A549 (cell line): ENCODE data around the gene VAMP5. TPM values are rescaled to one million over a fixed set of nuclear protein-coding genes. Genes with fewer than 3 reads are reported as not detected.

ENCODE experiments used
- ATAC-seq, 2 experiments: fragments of 200-7000 bp in 1 of 2; fragments of >200 bp in 1 of 2; cut with Nextera tagmentation in 1 of 2; cut with Tn5 transposase in 1 of 2; 3 replicates each; pipeline versions ENCODE4 v1.8.0 to v1.9.1; 2018 to 2020; ENCODE audit warnings: mild to moderate bottlenecking in 1 of 2, moderate library complexity in 1 of 2
- CTCF ChIA-PET: fragments of 300-600 bp; sonication (Branson Sonifier 250); formaldehyde crosslinking; extraction: SDS; loops from one replicate; lab custom pipeline; 2021; ENCODE audit warnings: antibody characterized with exemption, inconsistent platforms; lab: Yijun Ruan, JAX
- POLR2A ChIA-PET: fragments of 350-600 bp; formaldehyde crosslinking; extraction: SDS; loops from one replicate; lab custom pipeline; 2021; ENCODE audit warnings: antibody characterized with exemption, inconsistent platforms; lab: Yijun Ruan, JAX
- DNase-seq, 2 experiments: peaks; one replicate each; pipeline versions ENCODE4 v3.0.0 to v3.0.0-alpha.2; 2011 to 2016; ENCODE audit warnings: low read depth in 1 of 2, low spot score in 1 of 2
- FAIRE-seq: peaks from 2 replicates; lab custom pipeline; 2011; peaks lifted over from hg19 to GRCh38; lab: Jason Lieb, UNC
- H3K27ac ChIP-seq, 2 experiments: fragments of >200 bp; sonication (Bioruptor Twin); formaldehyde crosslinking; 3 replicates each; pipeline ENCODE4 v1.5.1; 2016 to 2017
- H3K4me1 ChIP-seq: fragments of >200 bp; sonication (Bioruptor Twin); formaldehyde crosslinking; 3 replicates; pipeline ENCODE4 v1.6.1; 2016
- H3K4me2 ChIP-seq: fragments of >200 bp; sonication (Bioruptor Twin); formaldehyde crosslinking; 3 replicates; pipeline ENCODE4 v1.6.1; 2016
- H3K4me3 ChIP-seq: fragments of >200 bp; sonication (Bioruptor Twin); formaldehyde crosslinking; 3 replicates; pipeline ENCODE4 v1.5.1; 2016
- H3K9me3 ChIP-seq: fragments of >200 bp; sonication (Bioruptor Twin); formaldehyde crosslinking; 3 replicates; pipeline ENCODE4 v1.6.1; 2016
- CHD4 ChIP-seq: fragments of 200-600 bp; sonication (generic); IDR thresholded peaks from 2 replicates; pipeline ENCODE4 v1.6.1; 2016; ENCODE audit warnings: antibody characterized with exemption, mild to moderate bottlenecking, borderline replicate concordance
- EHF ChIP-seq: fragments of 250-450 bp; sonication (Bioruptor Pico); IDR thresholded peaks from 2 replicates; pipeline ENCODE4 v1.5.0; 2020; ENCODE audit warnings: mild to moderate bottlenecking
- EP300 ChIP-seq, 2 experiments: fragments of >200 bp; sonication (Bioruptor Twin); formaldehyde crosslinking; IDR thresholded peaks; 2 replicates in 1 of 2; 3 replicates in 1 of 2; pipeline ENCODE4 v1.6.1; 2016 to 2017
- ESRRA ChIP-seq: fragments of 150-350 bp; IDR thresholded peaks from 2 replicates; pipeline ENCODE4 v1.6.1; 2014; ENCODE audit warnings: mild to moderate bottlenecking, low read length, borderline replicate concordance
- FOSB ChIP-seq: fragments of 250-450 bp; sonication (Bioruptor Pico); IDR thresholded peaks from 2 replicates; pipeline ENCODE4 v1.5.0; 2020; ENCODE audit warnings: mild to moderate bottlenecking, moderate library complexity
- FOXS1 ChIP-seq: fragments of 250-450 bp; sonication (Bioruptor Pico); IDR thresholded peaks from 2 replicates; pipeline ENCODE4 v1.5.0; 2020; ENCODE audit warnings: mild to moderate bottlenecking, moderate library complexity
- HOXA7 ChIP-seq: fragments of 250-450 bp; sonication (Bioruptor Pico); IDR thresholded peaks from 2 replicates; pipeline ENCODE4 v1.5.0; 2020; ENCODE audit warnings: mild to moderate bottlenecking, moderate library complexity
- MYC ChIP-seq: IDR thresholded peaks from 2 replicates; pipeline ENCODE4 v1.6.1; 2012; ENCODE audit warnings: mild to moderate bottlenecking, inconsistent platforms, low read length, improper control_type of control experiment, borderline replicate concordance
- NFE2L2 ChIP-seq: fragments of 150-350 bp; conservative IDR thresholded peaks from 2 replicates; pipeline ENCODE4 v1.6.1; 2014; ENCODE audit warnings: low read length
- NPAS2 ChIP-seq: fragments of 250-450 bp; sonication (Bioruptor Pico); IDR thresholded peaks from 2 replicates; pipeline ENCODE4 v1.8.0; 2022; ENCODE audit warnings: mild to moderate bottlenecking, moderate library complexity, borderline replicate concordance
- POLR2A ChIP-seq: IDR thresholded peaks from 2 replicates; pipeline ENCODE4 v1.6.1; 2012; ENCODE audit warnings: mild to moderate bottlenecking, low read length
- RAD21 ChIP-seq, 2 experiments: fragments of >200 bp in 1 of 2; sonication (Bioruptor Twin) in 1 of 2; formaldehyde crosslinking in 1 of 2; IDR thresholded peaks in 1 of 2; conservative IDR thresholded peaks in 1 of 2; 2 replicates in 1 of 2; 3 replicates in 1 of 2; pipeline ENCODE4 v1.6.1; 2012 to 2018; ENCODE audit warnings: inconsistent platforms in 1 of 2
- RFX5 ChIP-seq: fragments of 450-650 bp; IDR thresholded peaks from 2 replicates; pipeline ENCODE4 v1.7.1; 2014; ENCODE audit warnings: antibody characterized with exemption, mild to moderate bottlenecking, moderate library complexity
- SMC3 ChIP-seq: fragments of >200 bp; sonication (Bioruptor Twin); formaldehyde crosslinking; IDR thresholded peaks from 3 replicates; pipeline ENCODE4 v1.6.1; 2018; ENCODE audit warnings: inconsistent platforms
- WGBS: methylation state at CpG from one replicate; pipeline ENCODE4 v1.1.6; 2017; ENCODE audit errors: missing lambda C conversion rate; 5-methylcytosine and 5-hydroxymethylcytosine counted together
- polyA plus RNA-seq, 4 experiments: library from polyadenylated mRNA; depleted of rRNA in 3 of 4; stranded (reverse); fragments of >200 nt; fragmentation: RNase III in 1 of 4; extraction: RNeasy Plus Mini Kit Qiagen cat#74134 plus additional on column Dnase treatment in 1 of 4; gene quantifications; 2 replicates in 3 of 4; 3 replicates in 1 of 4; pipeline ENCODE4 v1.2.3, GENCODE V29; 2011 to 2017
- TF ChIP-seq, protein P1 (sequence below): fragments of >200 bp; sonication (Bioruptor Twin); formaldehyde crosslinking; IDR thresholded peaks from 2 replicates; pipeline ENCODE4 v1.6.1; 2016
- TF ChIP-seq, protein P2 (sequence below): fragments of 200-600 bp; sonication (generic); IDR thresholded peaks from 2 replicates; pipeline ENCODE4 v1.6.1; 2016; ENCODE audit warnings: antibody characterized with exemption, mild to moderate bottlenecking, moderate library complexity
- TF ChIP-seq, protein P3 (sequence below): fragments of 250-450 bp; sonication (Bioruptor Pico); IDR thresholded peaks from 2 replicates; pipeline ENCODE4 v1.5.0; 2021; ENCODE audit warnings: mild to moderate bottlenecking, moderate library complexity, borderline replicate concordance
- TF ChIP-seq, protein P4 (sequence below): fragments of >200 bp; sonication (Bioruptor Twin); formaldehyde crosslinking; IDR thresholded peaks from 3 replicates; pipeline ENCODE4 v1.5.1; 2016
- TF ChIP-seq, protein P5 (sequence below): fragments of 250-450 bp; sonication (Bioruptor Pico); IDR thresholded peaks from 2 replicates; pipeline ENCODE4 v1.5.0; 2020; ENCODE audit warnings: low read depth, mild to moderate bottlenecking, moderate library complexity

VAMP5 gene
- polyA plus RNA-seq, 2 of the 4 experiments (the other 2 are of a cell fraction) = 0.16 TPM; not detected in 1

DNA sequence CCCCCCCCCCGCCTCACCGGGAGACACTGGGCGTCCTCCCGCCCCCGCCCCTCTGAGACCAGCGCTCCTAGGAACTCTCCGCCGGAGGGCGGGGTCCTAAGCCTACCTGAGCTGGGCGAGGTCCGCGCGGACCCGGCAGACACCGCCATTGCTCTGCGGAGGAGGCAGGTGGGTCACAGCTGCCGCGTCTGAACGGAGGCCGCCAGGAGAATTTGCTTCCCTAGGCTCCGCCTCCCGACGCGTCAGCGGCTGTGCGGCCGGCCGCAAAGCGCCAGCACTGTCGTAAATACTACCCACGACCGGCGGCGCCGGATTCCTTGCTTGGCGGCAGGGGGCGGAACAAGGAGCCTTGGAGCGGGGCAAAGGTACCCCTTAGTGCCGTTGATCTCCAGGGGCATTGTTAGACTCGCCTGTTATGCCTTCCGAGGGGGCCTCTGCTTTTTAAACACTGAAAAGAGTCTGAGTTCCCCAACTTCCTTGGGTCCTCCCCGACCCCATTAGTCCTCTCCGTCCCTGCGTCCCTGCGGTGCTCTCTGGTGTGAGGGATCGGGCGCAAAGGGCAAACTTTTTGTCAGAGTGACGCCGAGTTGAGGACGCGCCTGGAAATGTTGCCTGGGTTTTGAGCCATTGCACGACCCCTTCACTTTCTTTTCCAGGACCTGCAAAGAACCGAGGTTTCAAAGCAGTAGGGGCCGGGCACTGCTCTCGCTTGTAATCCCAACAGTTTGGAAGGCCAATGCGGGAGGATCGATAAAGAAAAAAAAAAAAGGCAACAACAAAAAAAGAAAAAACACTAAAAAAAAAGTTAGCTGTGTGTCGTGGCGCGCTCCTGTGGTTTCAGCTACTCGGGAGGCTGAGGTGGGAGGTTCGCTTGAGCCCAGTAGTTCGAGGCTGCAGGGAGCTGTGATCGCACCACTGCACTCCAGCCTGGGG is 22.7 kb upstream of the VAMP5 start, which contains the start of gene GGCX (continued):
- TF ChIP-seq RFX5 = 0 out of 2 replicates have a peak, but pooled peaks have one; percentile 29
- peak; percentile 88 for TF ChIP-seq POLR2A
- TF ChIP-seq, all 56 proteins: peak for 13

DNA sequence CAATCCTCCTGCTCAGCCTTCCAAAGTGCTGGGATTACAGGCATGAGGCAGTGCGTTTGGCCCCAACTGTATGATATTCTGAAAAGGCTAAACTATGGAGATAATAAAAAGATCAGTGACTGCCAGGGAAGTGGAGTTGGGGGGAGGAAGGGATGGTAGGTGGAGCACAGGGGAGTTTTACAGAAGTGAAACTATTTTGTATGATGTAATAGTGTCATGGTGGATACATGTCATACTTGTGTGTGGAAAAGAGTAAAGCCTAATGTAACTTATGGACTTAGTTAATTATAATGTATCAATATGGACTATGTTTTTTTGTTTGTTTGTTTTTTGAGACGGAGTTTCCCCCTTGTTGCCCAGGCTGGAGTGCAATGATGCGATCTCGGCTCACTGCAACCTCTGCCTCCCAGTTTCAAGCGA is 20.1 kb upstream of the VAMP5 start:
- Histone ChIP-seq H3K4me1 (peaks cover 13% of the 10 kb centered on the region), H3K27ac (0 out of 6 replicates have a peak overlapping the region, but pooled peaks of 1 of the 2 experiments have one; percentile 12), H3K4me3 (no peak overlapping the region), H3K9me3 (no peaks in the 10 kb centered on the region), H3K4me2 (no peak overlapping the region)
- CTCF ChIA-PET = interaction anchor here (6.0 kb wide), 1 partner anchor 13 kb away, joined by 56 read pairs; no protein-coding TSS in a partner anchor
- 93% methylated on average over 5 of the region's 5 CpGs for whole genome bisulfite sequencing
- TF ChIP-seq MYC = no peak
- no peak for TF ChIP-seq RFX5
- no peak for TF ChIP-seq FOXS1 (CRISPR knock-in tag)
- TF ChIP-seq HOXA7 = no peak
- TF ChIP-seq ESRRA = no peak
- TF ChIP-seq, protein P1, sequence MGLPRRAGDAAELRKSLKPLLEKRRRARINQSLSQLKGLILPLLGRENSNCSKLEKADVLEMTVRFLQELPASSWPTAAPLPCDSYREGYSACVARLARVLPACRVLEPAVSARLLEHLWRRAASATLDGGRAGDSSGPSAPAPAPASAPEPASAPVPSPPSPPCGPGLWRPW = no peak
- TF ChIP-seq, protein P2, sequence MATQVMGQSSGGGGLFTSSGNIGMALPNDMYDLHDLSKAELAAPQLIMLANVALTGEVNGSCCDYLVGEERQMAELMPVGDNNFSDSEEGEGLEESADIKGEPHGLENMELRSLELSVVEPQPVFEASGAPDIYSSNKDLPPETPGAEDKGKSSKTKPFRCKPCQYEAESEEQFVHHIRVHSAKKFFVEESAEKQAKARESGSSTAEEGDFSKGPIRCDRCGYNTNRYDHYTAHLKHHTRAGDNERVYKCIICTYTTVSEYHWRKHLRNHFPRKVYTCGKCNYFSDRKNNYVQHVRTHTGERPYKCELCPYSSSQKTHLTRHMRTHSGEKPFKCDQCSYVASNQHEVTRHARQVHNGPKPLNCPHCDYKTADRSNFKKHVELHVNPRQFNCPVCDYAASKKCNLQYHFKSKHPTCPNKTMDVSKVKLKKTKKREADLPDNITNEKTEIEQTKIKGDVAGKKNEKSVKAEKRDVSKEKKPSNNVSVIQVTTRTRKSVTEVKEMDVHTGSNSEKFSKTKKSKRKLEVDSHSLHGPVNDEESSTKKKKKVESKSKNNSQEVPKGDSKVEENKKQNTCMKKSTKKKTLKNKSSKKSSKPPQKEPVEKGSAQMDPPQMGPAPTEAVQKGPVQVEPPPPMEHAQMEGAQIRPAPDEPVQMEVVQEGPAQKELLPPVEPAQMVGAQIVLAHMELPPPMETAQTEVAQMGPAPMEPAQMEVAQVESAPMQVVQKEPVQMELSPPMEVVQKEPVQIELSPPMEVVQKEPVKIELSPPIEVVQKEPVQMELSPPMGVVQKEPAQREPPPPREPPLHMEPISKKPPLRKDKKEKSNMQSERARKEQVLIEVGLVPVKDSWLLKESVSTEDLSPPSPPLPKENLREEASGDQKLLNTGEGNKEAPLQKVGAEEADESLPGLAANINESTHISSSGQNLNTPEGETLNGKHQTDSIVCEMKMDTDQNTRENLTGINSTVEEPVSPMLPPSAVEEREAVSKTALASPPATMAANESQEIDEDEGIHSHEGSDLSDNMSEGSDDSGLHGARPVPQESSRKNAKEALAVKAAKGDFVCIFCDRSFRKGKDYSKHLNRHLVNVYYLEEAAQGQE = no peak
- no peak for TF ChIP-seq EHF (CRISPR knock-in tag)
- TF ChIP-seq FOSB = no peak
- TF ChIP-seq NPAS2 (CRISPR knock-in tag) = no peak
- no peak for TF ChIP-seq RAD21 (conservative IDR thresholded peaks at IDR 0.05 in 1 of 2, IDR thresholded peaks at IDR 0.05 in 1 of 2)
- no peak for TF ChIP-seq NFE2L2
- no peak for TF ChIP-seq EP300 (IDR thresholded peaks at IDR 0.05)
- TF ChIP-seq, protein P3, sequence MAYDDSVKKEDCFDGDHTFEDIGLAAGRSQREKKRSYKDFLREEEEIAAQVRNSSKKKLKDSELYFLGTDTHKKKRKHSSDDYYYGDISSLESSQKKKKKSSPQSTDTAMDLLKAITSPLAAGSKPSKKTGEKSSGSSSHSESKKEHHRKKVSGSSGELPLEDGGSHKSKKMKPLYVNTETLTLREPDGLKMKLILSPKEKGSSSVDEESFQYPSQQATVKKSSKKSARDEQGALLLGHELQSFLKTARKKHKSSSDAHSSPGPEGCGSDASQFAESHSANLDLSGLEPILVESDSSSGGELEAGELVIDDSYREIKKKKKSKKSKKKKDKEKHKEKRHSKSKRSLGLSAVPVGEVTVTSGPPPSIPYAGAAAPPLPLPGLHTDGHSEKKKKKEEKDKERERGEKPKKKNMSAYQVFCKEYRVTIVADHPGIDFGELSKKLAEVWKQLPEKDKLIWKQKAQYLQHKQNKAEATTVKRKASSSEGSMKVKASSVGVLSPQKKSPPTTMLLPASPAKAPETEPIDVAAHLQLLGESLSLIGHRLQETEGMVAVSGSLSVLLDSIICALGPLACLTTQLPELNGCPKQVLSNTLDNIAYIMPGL = no peak
- TF ChIP-seq CHD4 = no peak
- no peak for TF ChIP-seq SMC3
- TF ChIP-seq, protein P4, sequence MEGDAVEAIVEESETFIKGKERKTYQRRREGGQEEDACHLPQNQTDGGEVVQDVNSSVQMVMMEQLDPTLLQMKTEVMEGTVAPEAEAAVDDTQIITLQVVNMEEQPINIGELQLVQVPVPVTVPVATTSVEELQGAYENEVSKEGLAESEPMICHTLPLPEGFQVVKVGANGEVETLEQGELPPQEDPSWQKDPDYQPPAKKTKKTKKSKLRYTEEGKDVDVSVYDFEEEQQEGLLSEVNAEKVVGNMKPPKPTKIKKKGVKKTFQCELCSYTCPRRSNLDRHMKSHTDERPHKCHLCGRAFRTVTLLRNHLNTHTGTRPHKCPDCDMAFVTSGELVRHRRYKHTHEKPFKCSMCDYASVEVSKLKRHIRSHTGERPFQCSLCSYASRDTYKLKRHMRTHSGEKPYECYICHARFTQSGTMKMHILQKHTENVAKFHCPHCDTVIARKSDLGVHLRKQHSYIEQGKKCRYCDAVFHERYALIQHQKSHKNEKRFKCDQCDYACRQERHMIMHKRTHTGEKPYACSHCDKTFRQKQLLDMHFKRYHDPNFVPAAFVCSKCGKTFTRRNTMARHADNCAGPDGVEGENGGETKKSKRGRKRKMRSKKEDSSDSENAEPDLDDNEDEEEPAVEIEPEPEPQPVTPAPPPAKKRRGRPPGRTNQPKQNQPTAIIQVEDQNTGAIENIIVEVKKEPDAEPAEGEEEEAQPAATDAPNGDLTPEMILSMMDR = no peak
- TF ChIP-seq, protein P5, sequence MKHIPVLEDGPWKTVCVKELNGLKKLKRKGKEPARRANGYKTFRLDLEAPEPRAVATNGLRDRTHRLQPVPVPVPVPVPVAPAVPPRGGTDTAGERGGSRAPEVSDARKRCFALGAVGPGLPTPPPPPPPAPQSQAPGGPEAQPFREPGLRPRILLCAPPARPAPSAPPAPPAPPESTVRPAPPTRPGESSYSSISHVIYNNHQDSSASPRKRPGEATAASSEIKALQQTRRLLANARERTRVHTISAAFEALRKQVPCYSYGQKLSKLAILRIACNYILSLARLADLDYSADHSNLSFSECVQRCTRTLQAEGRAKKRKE (CRISPR knock-in tag) = no peak
- no peak for DNase-seq
- POLR2A ChIA-PET = interaction anchor here (1.2 kb wide), 1 partner anchor 31 kb away, joined by 4 read pairs; the partner anchor contains the start of gene RNF181
- no peak for ATAC-seq
- no peak for FAIRE-seq
